Measurements from ENCODE around the gene ZFYVE21.
A peak's percentile ranks its signal among the peaks of the same experiment; 100 is the strongest.

Gene ZFYVE21

DNA sequence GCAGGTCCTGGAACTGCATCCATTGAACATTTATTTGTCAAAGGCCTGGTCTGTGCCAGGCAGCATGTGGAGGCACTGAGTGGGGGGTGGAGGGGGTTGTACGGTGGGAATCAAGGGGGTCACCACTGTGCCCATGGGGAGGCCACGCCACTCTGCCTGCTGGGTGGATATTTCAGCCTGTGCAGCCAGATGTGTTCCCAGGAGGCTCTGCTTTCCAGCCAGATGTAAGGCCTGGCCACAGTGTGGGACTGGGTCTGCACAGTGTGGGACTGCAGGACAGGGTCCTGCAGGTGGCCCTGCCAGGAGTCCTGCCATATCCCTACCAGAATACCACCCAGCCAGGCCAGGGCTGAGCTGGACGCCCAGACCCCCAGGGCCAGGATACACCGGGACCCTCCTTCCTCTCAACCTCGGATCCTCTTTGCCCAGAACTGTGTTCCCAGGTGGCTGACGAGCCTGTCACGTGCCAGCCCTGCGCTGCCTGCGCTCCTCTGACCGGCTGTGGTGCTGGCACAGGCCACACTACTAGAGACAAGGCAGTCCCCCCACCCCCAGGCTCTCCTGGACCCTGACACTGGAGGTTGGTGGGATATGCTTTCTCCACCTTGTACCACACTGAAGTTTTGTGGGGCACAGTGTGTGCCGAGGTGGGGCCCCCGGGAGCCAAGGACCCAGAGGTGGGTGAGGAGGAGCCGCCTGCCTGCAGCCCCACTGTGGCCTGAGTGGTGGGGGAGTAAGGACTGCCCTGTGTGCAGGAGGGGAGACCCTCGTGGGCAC, 17.8 kb upstream of the ZFYVE21 start:
- H3K27me3 Mint-ChIP-seq, result no peaks in the 10 kb centered on the region
- no peak for DNase-seq
- H3K9me3 Mint-ChIP-seq, result no peaks in the 10 kb centered on the region
- H3K27ac Mint-ChIP-seq, result peak overlapping the region; percentile 90
- ATAC-seq (replicated peaks), result no peak
- H3K36me3 Mint-ChIP-seq, result peaks cover 40 to 42% of the 10 kb centered on the region in 2 donors
- H3K4me1 Mint-ChIP-seq, result peaks cover 42 to 77% of the 10 kb centered on the region in 2 donors
- H3K4me3 Mint-ChIP-seq, result peak overlapping the region in 1 of 2 donors; percentile 67

DNA sequence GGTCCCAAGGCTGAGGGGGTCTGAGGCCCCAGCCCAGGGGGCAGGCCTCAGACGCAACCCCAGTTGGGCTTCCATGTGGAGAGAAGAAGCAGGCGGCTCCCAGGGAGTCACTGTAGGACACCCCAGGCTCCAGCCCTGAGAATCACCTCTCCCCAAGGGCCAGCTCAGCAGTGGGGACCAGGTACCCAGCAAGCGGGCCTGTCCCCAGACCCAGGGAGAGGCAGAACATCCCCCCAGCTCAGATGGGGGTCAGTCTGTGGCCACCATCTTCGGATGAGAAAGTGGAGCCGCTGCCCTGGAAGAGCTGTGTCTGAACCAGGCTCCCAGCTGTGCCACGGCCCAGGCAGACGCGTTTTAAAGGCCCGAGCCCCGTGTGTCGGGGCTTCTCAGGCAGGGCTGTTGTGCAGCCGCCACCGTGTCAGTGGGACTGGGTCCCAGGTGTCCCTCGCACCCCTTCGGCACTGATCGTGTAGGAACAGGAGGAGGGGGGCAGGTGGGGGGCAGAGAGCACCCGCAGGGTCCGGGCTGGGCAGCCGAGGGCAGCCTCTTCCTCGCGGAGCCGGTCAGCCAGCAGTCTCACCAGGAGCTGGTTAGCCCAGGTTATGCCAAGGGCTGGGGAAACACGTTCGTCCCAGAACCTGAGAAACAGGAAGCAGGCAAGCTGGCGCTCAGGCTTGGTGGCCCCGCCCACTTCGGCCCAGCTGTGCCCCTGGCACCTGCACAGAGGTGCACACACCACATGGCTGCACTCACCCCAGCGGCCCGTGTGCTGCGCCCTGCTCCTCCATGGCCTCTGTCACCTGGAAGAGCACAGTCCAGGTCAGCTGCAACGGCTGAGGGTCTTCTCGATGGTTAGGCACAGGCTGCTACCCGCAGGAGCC, 17.0 kb upstream of the ZFYVE21 start:
- Mint-ChIP-seq H3K4me1 (peaks cover 45 to 82% of the 10 kb centered on the region in 2 donors), H3K27me3 (no peaks in the 10 kb centered on the region), H3K36me3 (peaks cover 42 to 44% of the 10 kb centered on the region in 2 donors), H3K4me3 (no peak overlapping the region), H3K9me3 (no peaks in the 10 kb centered on the region), H3K27ac (peak overlapping the region; percentile 90)
- DNase-seq, result no peak
- peak; percentile 29 to 39 for ATAC-seq (replicated peaks)

DNA sequence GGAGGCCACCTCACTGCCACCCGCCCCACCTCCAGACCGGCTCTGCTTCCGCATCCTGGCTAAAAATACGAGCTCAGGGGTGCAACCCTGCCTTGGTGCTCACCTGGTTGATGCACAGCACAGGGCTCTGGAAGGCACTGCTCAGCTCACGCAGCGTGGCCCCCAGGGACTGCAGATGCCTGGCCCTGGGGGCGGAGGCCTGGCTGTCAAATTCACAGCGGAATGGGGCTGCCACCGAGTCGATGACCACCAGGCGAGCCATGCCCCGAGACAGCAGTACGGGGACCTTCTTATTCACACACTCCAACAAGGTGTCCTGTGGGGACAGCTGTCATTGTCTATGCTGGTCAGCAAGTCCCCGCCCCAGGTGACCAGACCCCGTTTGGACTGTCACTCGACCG, 16.3 kb upstream of the ZFYVE21 start:
- no peak for DNase-seq
- ATAC-seq (replicated peaks), result no peak
- peaks cover 50 to 82% of the 10 kb centered on the region in 2 donors for H3K4me1 Mint-ChIP-seq
- H3K9me3 Mint-ChIP-seq, result no peaks in the 10 kb centered on the region
- peaks cover 40 to 43% of the 10 kb centered on the region in 2 donors for H3K36me3 Mint-ChIP-seq
- no peaks in the 10 kb centered on the region for H3K27me3 Mint-ChIP-seq
- H3K4me3 Mint-ChIP-seq, result no peak overlapping the region
- peak overlapping the region; percentile 73 for H3K27ac Mint-ChIP-seq

DNA sequence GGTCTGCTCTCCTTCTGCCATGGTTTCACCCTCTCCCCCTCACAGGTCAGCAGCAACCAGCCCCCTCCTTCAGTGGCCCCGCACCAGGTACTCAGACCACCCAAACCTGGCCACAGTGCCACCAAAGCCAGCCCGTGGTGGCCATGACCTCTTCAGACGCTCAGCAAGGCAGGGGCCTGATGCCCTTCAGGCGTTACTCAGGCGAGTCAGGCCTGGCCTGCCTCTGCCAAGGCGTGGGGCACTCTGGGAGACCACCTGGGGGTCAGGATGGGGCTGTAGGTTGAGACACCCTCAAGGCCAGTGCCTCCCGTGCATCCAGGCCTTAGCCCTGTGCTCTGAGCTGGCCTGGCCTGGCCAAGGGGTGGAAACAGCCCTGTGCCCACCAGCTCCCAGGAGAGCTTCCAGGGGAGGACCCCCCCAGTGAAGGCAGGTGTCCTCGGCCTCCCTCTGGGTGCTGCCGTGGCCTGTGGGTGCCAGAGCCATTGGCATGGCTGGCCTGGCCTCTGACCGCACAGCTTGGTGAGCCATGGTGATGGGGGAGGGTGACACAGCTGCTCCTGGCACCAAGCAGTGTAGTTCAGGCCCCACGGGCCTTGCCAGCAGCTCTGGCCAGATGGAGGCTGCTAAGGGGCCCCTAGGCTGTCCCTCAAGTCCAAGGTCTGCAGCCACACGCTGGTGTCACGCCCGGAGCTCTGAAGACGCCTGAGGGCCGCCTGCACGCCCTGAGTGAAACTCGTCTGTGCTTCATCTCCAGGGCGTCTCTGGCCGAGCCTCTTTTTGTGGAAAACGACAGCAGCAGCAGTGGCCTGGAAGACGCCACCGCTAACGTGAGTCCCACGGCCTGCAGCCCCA, 15.5 kb upstream of the ZFYVE21 start:
- no peak for ATAC-seq (replicated peaks)
- Mint-ChIP-seq H3K4me3 (peak overlapping the region in 1 of 2 donors; percentile 59), H3K4me1 (peaks cover 53 to 83% of the 10 kb centered on the region in 2 donors), H3K36me3 (peaks cover 43 to 44% of the 10 kb centered on the region in 2 donors), H3K9me3 (no peaks in the 10 kb centered on the region), H3K27ac (peak overlapping the region; percentile 73), H3K27me3 (no peaks in the 10 kb centered on the region)
- no peak for DNase-seq

DNA sequence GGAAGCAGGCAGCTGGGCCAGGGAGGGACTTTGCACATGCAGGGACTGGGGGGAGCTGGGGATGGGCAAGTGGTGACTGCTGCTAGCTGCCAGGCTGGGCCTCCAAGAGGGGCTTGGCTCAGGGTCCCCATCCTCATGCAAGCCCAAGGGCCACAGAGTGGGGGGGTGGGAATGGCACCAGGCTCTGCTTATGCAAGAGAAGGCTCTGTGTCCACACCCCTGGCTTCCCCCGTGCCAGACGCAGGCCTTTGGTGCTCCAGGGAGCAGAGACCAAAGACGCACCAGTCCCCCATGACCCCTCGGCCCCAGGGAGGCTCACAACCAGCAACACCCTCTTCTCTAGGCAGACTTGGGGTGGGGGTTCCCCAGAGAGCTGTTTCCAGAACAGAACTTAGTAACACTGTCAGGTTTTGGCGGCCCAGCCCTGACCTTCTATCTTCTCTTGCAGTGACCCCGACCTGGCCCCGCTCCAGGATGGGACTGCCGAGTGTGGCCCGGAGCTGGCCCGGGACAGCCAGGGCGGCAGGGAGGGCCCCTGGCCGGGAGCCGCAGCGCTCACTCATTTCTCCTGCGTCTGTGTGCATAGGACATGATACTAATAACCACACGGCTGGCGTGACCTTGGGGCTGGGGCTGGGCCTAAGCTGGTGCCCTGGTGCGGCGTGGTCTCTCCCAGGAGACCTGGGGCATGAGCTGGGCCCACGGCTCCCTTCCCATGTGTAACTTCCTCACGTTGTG, 14.7 kb upstream of the ZFYVE21 start:
- DNase-seq, result no peak
- peaks cover 47 to 78% of the 10 kb centered on the region in 2 donors for H3K4me1 Mint-ChIP-seq
- H3K36me3 Mint-ChIP-seq, result peaks cover 41 to 44% of the 10 kb centered on the region in 2 donors
- no peaks in the 10 kb centered on the region for H3K9me3 Mint-ChIP-seq
- H3K4me3 Mint-ChIP-seq, result peak overlapping the region in 1 of 2 donors; percentile 17
- no peak for ATAC-seq (replicated peaks)
- no peak overlapping the region for H3K27ac Mint-ChIP-seq
- H3K27me3 Mint-ChIP-seq, result no peaks in the 10 kb centered on the region

DNA sequence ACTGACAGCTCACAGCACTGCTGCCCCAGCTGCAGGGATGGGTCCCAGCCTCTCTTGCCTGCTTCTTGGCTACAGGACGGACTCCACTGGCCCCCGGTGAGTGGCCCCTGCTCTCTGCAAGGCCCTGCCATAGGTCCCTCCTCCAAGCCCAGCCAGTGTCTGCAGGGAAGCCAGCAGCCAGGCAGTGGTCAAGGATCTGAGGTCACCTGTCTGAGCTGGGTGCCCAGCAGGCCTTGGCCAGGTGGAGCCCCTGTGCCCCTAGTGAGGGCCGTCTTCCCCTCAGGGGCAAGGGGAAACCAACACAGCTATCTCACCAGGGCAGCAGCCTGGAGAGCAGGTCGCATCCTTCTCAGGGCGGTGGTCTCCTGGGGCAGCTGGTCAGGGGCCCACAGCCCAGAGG, 13.5 kb upstream of the ZFYVE21 start:
- H3K9me3 Mint-ChIP-seq, result no peaks in the 10 kb centered on the region
- peaks cover 37 to 66% of the 10 kb centered on the region in 2 donors for H3K4me1 Mint-ChIP-seq
- DNase-seq (no peak), ATAC-seq (replicated peaks) (peak; percentile 4 to 17)
- H3K36me3 Mint-ChIP-seq, result peaks cover 42 to 44% of the 10 kb centered on the region in 2 donors
- no peaks in the 10 kb centered on the region for H3K27me3 Mint-ChIP-seq
- peak overlapping the region in 1 of 2 donors; percentile 49 for H3K4me3 Mint-ChIP-seq
- peak overlapping the region; percentile 56 for H3K27ac Mint-ChIP-seq

DNA sequence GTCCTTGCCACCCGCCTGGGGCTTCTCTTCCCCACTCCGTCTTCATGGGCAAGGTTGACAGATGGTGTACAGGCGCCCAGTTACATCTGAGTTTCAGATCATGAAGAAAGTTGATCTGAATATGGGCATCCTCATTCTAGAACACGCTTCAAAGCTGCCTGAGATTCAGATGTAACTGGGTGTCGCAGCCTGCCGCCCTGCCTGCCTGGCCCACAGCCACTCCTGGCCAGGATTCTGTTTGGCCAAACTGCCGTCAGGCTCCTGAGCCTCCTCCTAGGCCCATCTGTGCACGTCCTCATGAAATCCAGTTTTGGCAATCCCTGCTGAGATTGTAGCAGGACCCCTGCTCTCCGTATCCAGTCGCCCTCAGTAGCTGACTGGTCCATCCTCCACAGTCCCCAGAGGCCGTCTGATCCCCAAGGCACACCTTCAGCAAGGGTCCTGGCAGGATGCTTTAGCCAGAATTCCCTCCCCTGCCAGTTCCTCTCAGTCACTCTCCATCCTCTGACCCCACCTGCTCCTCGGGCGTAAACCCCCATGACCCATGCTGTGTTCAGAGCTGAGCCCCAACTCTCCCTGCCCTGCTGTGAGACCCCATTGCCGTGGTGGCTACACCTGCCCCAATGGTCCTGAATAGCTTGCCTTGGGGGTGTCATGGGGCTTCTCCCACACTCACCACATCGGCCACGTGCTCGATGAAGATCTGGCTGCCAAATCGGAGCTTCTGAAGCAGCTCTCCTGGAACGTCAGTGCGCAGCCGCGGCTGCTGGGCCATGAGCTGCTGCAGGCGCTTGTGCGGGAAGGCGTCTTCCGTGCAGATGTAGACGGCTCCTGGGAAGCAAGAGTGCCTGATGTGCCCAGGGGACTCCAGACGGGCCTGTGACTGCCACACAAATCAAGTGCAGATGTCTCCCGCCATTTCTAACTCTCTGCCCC, 12.8 kb upstream of the ZFYVE21 start:
- DNase-seq (no peak), ATAC-seq (replicated peaks) (no peak)
- Mint-ChIP-seq H3K9me3 (no peaks in the 10 kb centered on the region), H3K36me3 (peaks cover 40 to 41% of the 10 kb centered on the region in 2 donors), H3K4me3 (no peak overlapping the region), H3K27me3 (no peaks in the 10 kb centered on the region), H3K27ac (peak overlapping the region; percentile 78), H3K4me1 (peaks cover 33 to 59% of the 10 kb centered on the region in 2 donors)

DNA sequence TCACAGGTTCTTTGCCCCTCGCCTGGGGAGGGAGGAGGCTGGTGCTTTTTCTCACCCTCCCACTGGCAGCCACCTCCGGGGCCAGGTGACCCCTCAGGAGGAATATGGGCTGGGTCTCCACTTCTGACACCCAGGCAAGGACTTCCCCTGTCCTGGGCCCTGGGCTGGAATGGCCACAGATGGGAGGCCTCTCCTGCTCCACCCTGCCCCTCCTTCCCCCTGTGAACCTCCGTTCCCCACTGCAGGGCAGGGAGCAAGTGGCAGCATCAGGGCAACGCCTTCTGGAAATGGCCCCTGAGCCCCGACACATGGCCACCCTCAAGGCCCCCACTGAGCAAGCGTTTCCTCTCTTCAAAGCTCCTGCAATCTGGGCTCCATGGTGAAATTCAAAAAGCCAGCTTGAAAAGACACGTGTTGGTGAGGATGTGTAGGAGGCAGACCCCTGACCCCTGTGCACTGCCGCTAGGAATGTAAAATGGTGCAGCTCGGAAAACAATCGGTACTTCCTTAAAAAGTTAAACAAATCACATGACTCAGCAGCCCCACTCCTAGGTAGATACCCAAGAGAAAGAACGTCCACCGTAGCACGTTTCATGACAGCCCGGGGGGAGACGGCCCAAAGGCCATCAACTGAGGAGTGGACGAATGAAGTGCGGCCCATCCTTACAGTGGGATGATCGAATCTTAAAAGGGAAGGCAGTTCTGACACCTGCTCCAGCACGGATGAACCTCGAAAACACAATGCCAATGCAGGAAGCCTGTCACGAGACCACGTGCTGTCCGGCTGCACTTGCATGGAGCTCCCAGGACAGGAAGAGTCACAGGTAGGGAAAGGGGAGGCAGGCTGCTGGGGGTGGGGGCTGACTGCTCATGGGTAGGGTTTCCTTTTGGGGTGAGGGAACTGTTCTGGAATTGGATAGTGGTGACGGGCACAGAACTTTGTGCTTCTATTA, 11.9 kb upstream of the ZFYVE21 start:
- Mint-ChIP-seq H3K9me3 (no peaks in the 10 kb centered on the region), H3K27me3 (no peaks in the 10 kb centered on the region), H3K36me3 (peaks cover 42 to 48% of the 10 kb centered on the region in 2 donors), H3K27ac (peak overlapping the region; percentile 63), H3K4me3 (peak overlapping the region in 1 of 2 donors; percentile 10), H3K4me1 (peaks cover 31 to 52% of the 10 kb centered on the region in 2 donors)
- no peak for DNase-seq
- no peak for ATAC-seq (replicated peaks)

DNA sequence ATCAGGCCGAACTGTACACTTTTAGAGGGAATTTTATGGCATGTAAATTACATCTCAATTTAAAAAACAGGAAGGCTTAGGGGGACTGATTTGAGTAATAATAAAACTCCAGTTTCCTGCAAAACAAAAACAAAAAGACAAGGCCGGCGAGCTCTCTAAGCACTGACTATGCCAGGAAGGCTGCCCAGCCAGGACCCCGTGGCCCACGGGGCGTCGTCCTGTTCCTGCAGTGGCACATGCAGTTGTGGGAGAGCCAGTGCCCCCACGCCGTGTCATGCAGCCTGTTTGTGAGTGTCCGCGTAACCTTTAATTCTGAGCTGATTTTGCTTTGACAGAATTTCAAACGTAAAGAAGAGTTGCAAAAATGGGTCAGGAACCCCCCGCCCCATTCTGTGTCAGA, 10.9 kb upstream of the ZFYVE21 start:
- Mint-ChIP-seq H3K4me1 (peaks cover 30 to 45% of the 10 kb centered on the region in 2 donors), H3K9me3 (no peaks in the 10 kb centered on the region), H3K36me3 (peaks cover 49 to 54% of the 10 kb centered on the region in 2 donors), H3K27ac (peak overlapping the region; percentile 93), H3K27me3 (no peaks in the 10 kb centered on the region), H3K4me3 (no peak overlapping the region)
- ATAC-seq (replicated peaks), result no peak
- no peak for DNase-seq

DNA sequence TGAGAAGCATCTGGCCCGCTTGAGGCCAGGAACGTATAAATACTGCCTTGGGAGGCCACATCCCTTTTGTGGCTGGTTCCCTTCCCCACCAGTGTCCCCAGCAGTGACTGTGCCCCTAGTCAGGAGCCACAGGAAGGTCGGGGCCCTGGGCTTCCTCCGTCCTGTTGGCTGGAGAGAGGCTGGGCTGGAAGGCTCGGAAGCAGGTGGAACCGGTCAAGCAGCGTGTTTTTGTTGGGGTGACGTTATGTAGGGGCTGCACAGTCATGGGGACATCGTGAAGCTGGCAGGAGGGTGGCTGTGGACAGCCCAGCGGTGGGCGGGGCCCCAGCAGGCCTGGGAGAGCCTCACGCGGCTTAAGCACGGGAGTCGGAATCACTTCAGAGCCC, 10.5 kb upstream of the ZFYVE21 start:
- H3K36me3 Mint-ChIP-seq, result peaks cover 46 to 51% of the 10 kb centered on the region in 2 donors
- peak overlapping the region; percentile 93 for H3K27ac Mint-ChIP-seq
- DNase-seq, result no peak
- H3K9me3 Mint-ChIP-seq, result no peaks in the 10 kb centered on the region
- H3K4me3 Mint-ChIP-seq, result no peak overlapping the region
- peaks cover 27 to 41% of the 10 kb centered on the region in 2 donors for H3K4me1 Mint-ChIP-seq
- H3K27me3 Mint-ChIP-seq, result no peaks in the 10 kb centered on the region
- no peak for ATAC-seq (replicated peaks)

DNA sequence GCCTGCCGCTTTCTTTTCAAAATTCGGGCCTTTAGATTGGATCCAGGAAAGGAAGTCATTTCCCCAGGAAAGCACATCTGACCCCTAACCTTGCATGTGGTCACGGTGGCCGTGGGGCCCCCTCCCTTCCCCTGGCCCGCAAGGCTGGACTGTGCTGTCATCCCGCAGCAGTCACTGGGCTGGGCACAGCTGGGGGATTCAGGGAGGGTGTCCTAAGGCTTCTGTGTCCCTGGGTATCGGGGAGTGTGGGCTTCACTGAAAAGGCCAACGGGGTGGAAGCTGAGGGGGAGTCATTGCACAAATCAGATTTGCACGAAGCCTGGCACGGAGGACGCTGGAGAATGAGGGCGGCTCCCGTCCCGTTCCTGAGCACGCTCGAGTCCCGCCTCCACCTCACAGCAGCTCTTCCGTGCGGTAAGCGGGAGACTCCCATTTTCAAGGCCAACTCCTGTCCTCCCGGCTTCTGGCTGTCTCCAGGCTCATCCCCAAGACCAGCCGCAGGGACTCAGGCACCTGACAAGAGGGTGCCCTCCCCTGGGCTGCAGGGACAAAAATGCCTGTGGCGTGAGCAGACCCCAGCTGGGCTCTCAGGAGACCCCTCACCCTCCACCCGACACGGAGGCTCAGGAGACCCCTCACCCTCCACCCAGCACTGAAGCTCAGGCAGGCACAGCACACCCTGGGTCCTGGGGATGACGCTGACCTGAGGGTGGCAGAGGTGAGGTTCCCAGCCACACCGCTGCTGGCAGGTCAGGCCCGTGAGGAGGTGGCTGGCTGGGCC, 9.9 kb upstream of the ZFYVE21 start:
- DNase-seq (no peak), ATAC-seq (replicated peaks) (no peak)
- Mint-ChIP-seq H3K9me3 (no peaks in the 10 kb centered on the region), H3K4me3 (no peak overlapping the region), H3K27ac (peak overlapping the region; percentile 47), H3K4me1 (peaks cover 26 to 35% of the 10 kb centered on the region in 2 donors), H3K36me3 (peaks cover 46 to 47% of the 10 kb centered on the region in 2 donors), H3K27me3 (no peaks in the 10 kb centered on the region)

Data from stimulated activated naive B cell treated with anti-CD40 and anti-IgM and Interleukin-4, amounts not matched to agents 10 μg/mL and 1 μg/mL and 100 μg/mL, for 72 hours (primary cell).